ENCODE data around the gene PURA. TPM values are rescaled to one million over a fixed set of nuclear protein-coding genes. Genes with fewer than 3 reads are reported as not detected.

PURA gene
- total and polyA plus RNA-seq, 3 experiments from 2014 or later = 4.8 to 16.4 (median 14.8) TPM

DNA sequence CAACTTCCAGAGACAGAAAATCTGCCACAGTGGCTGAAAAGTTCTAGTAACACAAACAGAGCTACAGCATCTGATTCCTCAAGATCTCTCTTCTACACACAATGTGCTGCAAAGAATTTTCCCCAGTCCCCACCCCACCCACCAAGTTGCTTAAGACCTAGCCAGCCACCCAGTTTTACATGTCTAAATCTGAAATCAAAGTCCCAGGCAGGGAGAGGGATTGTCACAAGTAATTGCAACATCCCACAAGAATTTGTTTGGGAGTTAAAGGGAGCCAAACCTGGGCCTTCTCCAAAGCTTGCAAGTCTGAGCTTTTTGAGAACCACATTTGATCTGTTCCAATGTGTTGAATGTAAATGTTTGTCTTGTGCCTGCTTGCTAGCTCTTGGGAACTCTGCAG, 27.3 kb downstream of the PURA start:
- H3K9me3 Mint-ChIP-seq = no peaks in the 10 kb centered on the region
- ChIA-PET CTCF (interaction anchor here (1.0 to 6.1 kb wide), 4 partner anchors 8 to 66 kb away, joined by 3 to 116 read pairs (median 58); no protein-coding TSS in a partner anchor), POLR2A (interaction anchor here (0.5 kb wide), 1 partner anchor 204 kb away, joined by 3 read pairs; no protein-coding TSS in a partner anchor)
- no peaks in the 10 kb centered on the region for H3K9me3 ChIP-seq (ENCODE audit: low read length)
- no peak overlapping the region for H3K4me3 ChIP-seq (ENCODE audit: low read length)
- no peak overlapping the region for H3K27ac ChIP-seq (ENCODE audit: low read depth, low read length)
- H3K4me1 ChIP-seq (ENCODE audit: insufficient read depth, low read length) = peaks cover 15% of the 10 kb centered on the region
- H3K36me3 Mint-ChIP-seq = peaks cover 0 to 2% (median 0%) of the 10 kb centered on the region in 3 donors
- no peaks in the 10 kb centered on the region for H3K36me3 ChIP-seq (ENCODE audit: insufficient read depth, low read length)
- H3K27ac Mint-ChIP-seq = no peak overlapping the region
- DNase-seq = no peak
- peaks cover 11% of the 10 kb centered on the region for H3K27me3 ChIP-seq (ENCODE audit: insufficient read depth, low read length, poor library complexity, severe bottlenecking)
- peaks cover 19 to 36% (median 24%) of the 10 kb centered on the region in 3 donors for H3K4me1 Mint-ChIP-seq
- no peak overlapping the region for H3K4me3 Mint-ChIP-seq
- H3K27me3 Mint-ChIP-seq = peaks cover 12 to 13% of the 10 kb centered on the region in 2 donors

DNA sequence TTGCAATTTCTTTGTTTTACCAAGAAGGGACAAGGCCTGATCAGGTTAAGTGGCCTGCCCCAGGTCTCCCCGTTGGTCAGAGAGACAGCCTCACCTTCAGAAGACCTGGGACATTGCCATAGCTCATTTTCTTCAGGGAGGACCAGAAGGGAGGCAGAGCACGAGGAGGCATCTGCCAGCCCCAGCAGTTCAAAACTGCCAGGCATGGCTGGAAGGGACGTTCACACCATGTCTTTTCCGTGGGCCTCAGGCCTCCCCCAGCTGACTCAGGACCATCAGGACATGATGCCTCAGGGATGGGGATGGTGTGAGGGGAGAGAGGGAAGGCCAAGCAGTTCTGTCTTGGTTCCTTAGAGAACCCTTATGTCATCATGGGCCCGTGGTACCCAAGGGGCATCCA, 28.3 kb downstream of the PURA start:
- H3K27ac Mint-ChIP-seq = no peak overlapping the region
- H3K9me3 Mint-ChIP-seq = no peaks in the 10 kb centered on the region
- no peak for DNase-seq
- Histone ChIP-seq H3K36me3 (ENCODE audit: insufficient read depth, low read length) (no peaks in the 10 kb centered on the region), H3K4me3 (ENCODE audit: low read length) (no peak overlapping the region), H3K9me3 (ENCODE audit: low read length) (no peaks in the 10 kb centered on the region), H3K27ac (ENCODE audit: low read depth, low read length) (no peak overlapping the region), H3K4me1 (ENCODE audit: insufficient read depth, low read length) (peaks cover 15% of the 10 kb centered on the region), H3K27me3 (ENCODE audit: insufficient read depth, low read length, poor library complexity, severe bottlenecking) (peaks cover 11% of the 10 kb centered on the region)
- peaks cover 0 to 2% (median 0%) of the 10 kb centered on the region in 3 donors for H3K36me3 Mint-ChIP-seq
- CTCF ChIA-PET = interaction anchor here (0.6 to 6.1 kb wide), 9 partner anchors 8 to 110 kb away, joined by 3 to 116 read pairs (median 6); no protein-coding TSS in a partner anchor
- POLR2A ChIA-PET = interaction anchor here (1.5 kb wide), 1 partner anchor 27 kb away, joined by 4 read pairs; no protein-coding TSS in a partner anchor
- no peak overlapping the region for H3K4me3 Mint-ChIP-seq
- peaks cover 12 to 13% of the 10 kb centered on the region in 2 donors for H3K27me3 Mint-ChIP-seq
- H3K4me1 Mint-ChIP-seq = peaks cover 23 to 39% (median 31%) of the 10 kb centered on the region in 3 donors

DNA sequence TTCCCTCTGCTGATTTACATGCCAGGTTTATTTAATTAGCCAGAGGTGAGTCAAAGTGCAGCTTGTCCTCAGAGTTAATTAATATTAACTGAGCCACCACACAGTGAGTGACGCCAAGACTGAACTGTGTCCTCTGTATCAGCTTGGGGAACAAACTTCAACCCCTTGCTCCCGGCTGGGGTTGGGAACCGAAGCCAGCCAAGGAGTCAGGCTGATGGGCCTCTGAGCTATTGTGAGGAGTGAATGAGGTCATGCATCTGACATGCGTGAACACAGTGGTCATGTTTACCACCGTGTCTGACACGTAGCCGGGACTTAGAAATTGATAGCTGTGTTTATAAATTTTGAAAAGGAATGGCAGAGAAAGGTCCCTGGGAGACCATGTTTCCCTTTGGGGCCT, 28.9 kb downstream of the PURA start:
- peaks cover 12 to 17% of the 10 kb centered on the region in 2 donors for H3K27me3 Mint-ChIP-seq
- Histone ChIP-seq H3K9me3 (ENCODE audit: low read length) (no peaks in the 10 kb centered on the region), H3K27ac (ENCODE audit: low read depth, low read length) (no peak overlapping the region), H3K36me3 (ENCODE audit: insufficient read depth, low read length) (no peaks in the 10 kb centered on the region), H3K4me1 (ENCODE audit: insufficient read depth, low read length) (peaks cover 15% of the 10 kb centered on the region), H3K27me3 (ENCODE audit: insufficient read depth, low read length, poor library complexity, severe bottlenecking) (peaks cover 11% of the 10 kb centered on the region), H3K4me3 (ENCODE audit: low read length) (no peak overlapping the region)
- no peak for DNase-seq
- peak overlapping the region in 1 of 7 donors; percentile 3 for H3K4me3 Mint-ChIP-seq
- H3K36me3 Mint-ChIP-seq = peaks cover 0 to 2% (median 0%) of the 10 kb centered on the region in 3 donors
- H3K27ac Mint-ChIP-seq = no peak overlapping the region
- ChIA-PET POLR2A (interaction anchor here (1.5 kb wide), 1 partner anchor 28 kb away, joined by 4 read pairs; no protein-coding TSS in a partner anchor), CTCF (interaction anchor here (0.6 to 6.1 kb wide), 11 partner anchors 8 to 109 kb away, joined by 3 to 116 read pairs (median 13); partner anchors contain the start of genes NRG2 and PURA)
- H3K4me1 Mint-ChIP-seq = peaks cover 21 to 34% (median 28%) of the 10 kb centered on the region in 3 donors
- H3K9me3 Mint-ChIP-seq = no peaks in the 10 kb centered on the region

DNA sequence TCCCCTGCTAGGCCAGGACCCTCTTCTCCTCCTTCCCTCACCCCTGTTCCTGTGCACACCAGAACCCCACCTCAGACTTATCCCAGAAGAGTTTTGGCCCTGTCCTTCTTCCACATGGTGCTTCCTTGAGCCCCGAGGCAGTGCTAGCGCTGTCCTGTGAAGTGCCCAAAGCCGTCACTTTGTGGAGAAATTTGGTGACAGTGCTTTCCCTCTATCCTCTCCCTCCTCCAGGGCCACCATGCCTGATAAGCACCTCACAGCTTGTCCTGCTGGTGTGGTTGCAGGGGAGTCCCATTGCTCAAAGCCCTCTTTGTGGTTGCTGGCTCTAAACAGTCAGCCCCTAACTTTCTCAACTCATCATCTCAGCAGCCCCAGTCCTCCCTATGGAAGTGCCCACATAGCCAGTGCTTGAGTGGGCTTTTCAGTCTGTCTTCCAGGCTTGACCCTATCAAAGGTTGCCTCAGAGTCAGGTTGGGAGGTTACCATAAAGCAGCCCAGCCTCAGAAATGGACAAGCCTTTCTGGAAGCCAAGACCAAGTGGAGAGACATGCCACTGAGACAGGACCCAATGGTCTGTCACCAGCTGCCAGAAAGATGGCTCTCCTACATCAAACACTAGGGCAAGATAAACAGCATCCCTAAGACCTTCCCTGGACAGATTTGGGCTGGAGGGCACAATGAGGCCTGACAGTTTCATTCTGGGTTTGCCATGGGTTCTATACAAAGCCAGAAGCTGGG, 29.8 kb downstream of the PURA start:
- peaks cover 12 to 17% of the 10 kb centered on the region in 2 donors for H3K27me3 Mint-ChIP-seq
- Histone ChIP-seq H3K9me3 (ENCODE audit: low read length) (no peaks in the 10 kb centered on the region), H3K27me3 (ENCODE audit: insufficient read depth, low read length, poor library complexity, severe bottlenecking) (peaks cover 11% of the 10 kb centered on the region), H3K4me3 (ENCODE audit: low read length) (no peak overlapping the region), H3K27ac (ENCODE audit: low read depth, low read length) (no peak overlapping the region), H3K36me3 (ENCODE audit: insufficient read depth, low read length) (no peaks in the 10 kb centered on the region), H3K4me1 (ENCODE audit: insufficient read depth, low read length) (peaks cover 15% of the 10 kb centered on the region)
- H3K27ac Mint-ChIP-seq = peak overlapping the region in 1 of 8 donors; percentile 36
- no peak overlapping the region for H3K4me3 Mint-ChIP-seq
- peaks cover 0 to 2% (median 0%) of the 10 kb centered on the region in 3 donors for H3K36me3 Mint-ChIP-seq
- H3K4me1 Mint-ChIP-seq = peaks cover 20 to 36% (median 26%) of the 10 kb centered on the region in 3 donors
- ChIA-PET POLR2A (interaction anchor here (0.6 to 3.3 kb wide), 3 partner anchors 29 to 149 kb away, joined by 3 to 12 read pairs (median 4); no protein-coding TSS in a partner anchor), CTCF (interaction anchor here (0.8 to 6.1 kb wide), 24 partner anchors 9 to 357 kb away, joined by 3 to 116 read pairs (median 8); partner anchors contain the start of genes NRG2 and PURA)
- DNase-seq = no peak
- no peaks in the 10 kb centered on the region for H3K9me3 Mint-ChIP-seq

DNA sequence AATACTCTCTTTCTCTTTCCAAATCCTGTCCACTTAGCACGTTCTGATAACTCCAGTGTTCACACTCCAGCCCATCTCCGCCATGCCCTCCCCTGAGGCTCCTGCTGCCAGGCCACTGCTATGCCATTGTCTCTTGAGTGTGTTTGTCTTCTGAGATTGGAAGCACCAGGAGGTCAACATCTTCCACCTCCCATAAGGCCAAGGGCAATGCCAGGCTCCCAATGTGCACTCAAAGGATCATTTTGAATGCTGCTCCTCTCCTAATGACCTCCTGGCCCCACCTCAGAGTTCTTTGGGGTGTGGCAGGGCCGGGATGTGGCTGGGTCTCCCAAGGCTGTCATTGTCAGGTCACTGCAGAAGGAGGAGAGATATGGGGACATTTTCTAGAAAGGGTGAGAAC, 31.3 kb downstream of the PURA start:
- Mint-ChIP-seq H3K9me3 (no peaks in the 10 kb centered on the region), H3K27ac (peak overlapping the region in 2 of 8 donors; percentile 25 to 53)

DNA sequence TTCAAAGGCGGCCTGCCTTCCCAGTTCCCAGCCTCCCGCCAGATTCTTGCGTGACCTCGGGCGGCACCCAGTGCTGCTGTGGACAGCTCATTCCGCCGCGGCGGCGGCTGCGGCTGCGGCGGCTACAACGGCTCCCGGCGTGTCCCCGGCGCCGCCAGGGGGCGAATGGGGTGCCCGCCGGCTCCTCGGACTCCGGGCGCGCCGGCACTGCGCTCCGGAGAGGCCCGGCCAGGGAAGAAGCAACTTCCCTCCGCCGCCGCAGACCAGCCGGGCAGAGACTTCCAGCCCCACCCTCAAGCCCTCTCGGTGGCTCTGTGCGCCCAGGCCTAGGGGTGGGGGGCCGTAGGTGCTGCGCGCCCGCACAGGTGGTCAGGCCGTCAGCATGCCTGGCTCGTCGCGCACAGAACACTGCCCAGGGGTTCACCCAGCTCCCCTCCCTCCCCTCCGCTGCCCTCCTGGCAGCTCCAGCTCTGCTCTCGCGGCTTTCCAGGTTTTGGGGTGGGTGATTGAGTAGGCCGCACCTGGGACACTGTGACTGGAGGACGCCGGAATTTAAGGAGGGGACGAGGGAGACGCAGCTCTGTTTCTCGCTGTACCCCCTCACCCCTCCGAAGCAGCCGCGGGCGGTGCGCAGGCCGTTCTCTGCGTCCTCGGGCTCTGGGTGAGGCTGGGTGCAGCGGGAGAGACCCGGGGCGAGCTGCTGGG, 32.1 kb downstream of the PURA start:
- Mint-ChIP-seq H3K27me3 (peaks cover 12 to 17% of the 10 kb centered on the region in 2 donors), H3K9me3 (no peaks in the 10 kb centered on the region), H3K4me3 (peak overlapping the region in 5 of 7 donors; percentile 10 to 69 (median 48)), H3K4me1 (peaks cover 17 to 32% (median 26%) of the 10 kb centered on the region in 3 donors), H3K27ac (no peak overlapping the region), H3K36me3 (peaks cover 0 to 2% (median 0%) of the 10 kb centered on the region in 3 donors)
- Histone ChIP-seq H3K36me3 (ENCODE audit: insufficient read depth, low read length) (no peaks in the 10 kb centered on the region), H3K27me3 (ENCODE audit: insufficient read depth, low read length, poor library complexity, severe bottlenecking) (peaks cover 11% of the 10 kb centered on the region), H3K4me1 (ENCODE audit: insufficient read depth, low read length) (peaks cover 15% of the 10 kb centered on the region), H3K4me3 (ENCODE audit: low read length) (peak overlapping the region; percentile 32), H3K9me3 (ENCODE audit: low read length) (no peaks in the 10 kb centered on the region), H3K27ac (ENCODE audit: low read depth, low read length) (no peak overlapping the region)
- CTCF ChIA-PET = interaction anchor here (0.7 to 6.1 kb wide), 19 partner anchors 11 to 178 kb away, joined by 3 to 116 read pairs (median 7); partner anchors contain the start of genes NRG2 and PURA
- DNase-seq = peak; percentile 31 to 56 (median 39)
- POLR2A ChIA-PET = interaction anchor here (3.3 kb wide), 1 partner anchor 39 kb away, joined by 12 read pairs; no protein-coding TSS in a partner anchor

More for the DNA sequence above, 31.3 kb downstream of the PURA start:
- Mint-ChIP-seq H3K4me3 (peak overlapping the region; percentile 20 to 69 (median 48)), H3K36me3 (peaks cover 0 to 2% (median 0%) of the 10 kb centered on the region in 3 donors), H3K27me3 (peaks cover 12 to 17% of the 10 kb centered on the region in 2 donors), H3K4me1 (peaks cover 17 to 32% (median 26%) of the 10 kb centered on the region in 3 donors)
- peak overlapping the region; percentile 32 for H3K4me3 ChIP-seq (ENCODE audit: low read length)
- ChIA-PET POLR2A (interaction anchor here (3.3 kb wide), 1 partner anchor 38 kb away, joined by 12 read pairs; no protein-coding TSS in a partner anchor), CTCF (interaction anchor here (0.6 to 6.1 kb wide), 22 partner anchors 11 to 358 kb away, joined by 3 to 116 read pairs (median 8); partner anchors contain the start of genes NRG2 and PURA)
- no peak overlapping the region for H3K27ac ChIP-seq (ENCODE audit: low read depth, low read length)
- no peaks in the 10 kb centered on the region for H3K36me3 ChIP-seq (ENCODE audit: insufficient read depth, low read length)
- peaks cover 11% of the 10 kb centered on the region for H3K27me3 ChIP-seq (ENCODE audit: insufficient read depth, low read length, poor library complexity, severe bottlenecking)
- peaks cover 15% of the 10 kb centered on the region for H3K4me1 ChIP-seq (ENCODE audit: insufficient read depth, low read length)
- DNase-seq = no peak
- no peaks in the 10 kb centered on the region for H3K9me3 ChIP-seq (ENCODE audit: low read length)

DNA sequence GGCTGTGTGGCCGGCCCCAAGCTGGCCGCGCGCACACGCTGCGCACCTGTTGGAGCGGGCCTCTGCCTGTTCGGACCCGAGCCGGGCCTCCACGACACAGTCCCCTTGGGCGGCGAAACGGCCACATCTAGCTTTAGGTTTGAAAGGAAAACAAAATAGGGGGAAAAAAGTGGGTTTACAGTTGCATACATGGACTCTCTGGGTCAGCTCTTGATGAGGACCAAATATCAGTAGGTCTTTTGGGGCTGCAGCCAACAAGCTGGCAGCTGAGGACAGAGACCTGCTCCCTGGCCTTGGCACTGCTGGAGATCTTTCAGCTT, 32.6 kb downstream of the PURA start:
- Histone ChIP-seq H3K4me1 (ENCODE audit: insufficient read depth, low read length) (peaks cover 15% of the 10 kb centered on the region), H3K27ac (ENCODE audit: low read depth, low read length) (no peak overlapping the region), H3K4me3 (ENCODE audit: low read length) (no peak overlapping the region), H3K27me3 (ENCODE audit: insufficient read depth, low read length, poor library complexity, severe bottlenecking) (peaks cover 11% of the 10 kb centered on the region), H3K36me3 (ENCODE audit: insufficient read depth, low read length) (no peaks in the 10 kb centered on the region), H3K9me3 (ENCODE audit: low read length) (no peaks in the 10 kb centered on the region)
- Mint-ChIP-seq H3K4me1 (peaks cover 17 to 32% (median 26%) of the 10 kb centered on the region in 3 donors), H3K36me3 (peaks cover 0 to 2% (median 0%) of the 10 kb centered on the region in 3 donors), H3K27me3 (peaks cover 12 to 17% of the 10 kb centered on the region in 2 donors), H3K9me3 (no peaks in the 10 kb centered on the region), H3K27ac (no peak overlapping the region), H3K4me3 (peak overlapping the region in 4 of 7 donors; percentile 7 to 44 (median 12))
- DNase-seq = no peak
- POLR2A ChIA-PET = interaction anchor here (3.3 kb wide), 1 partner anchor 39 kb away, joined by 12 read pairs; no protein-coding TSS in a partner anchor
- CTCF ChIA-PET = interaction anchor here (1.0 to 6.1 kb wide), 11 partner anchors 11 to 178 kb away, joined by 4 to 116 read pairs (median 12); partner anchors contain the start of genes NRG2 and PURA

Data from CD8-positive, alpha-beta memory T cell (primary cell).